Measurements from ENCODE around the gene SSNA1.

- no peak for TF ChIP-seq POLR2AphosphoS5 (IDR thresholded peaks at IDR 0.05)
- TF ChIP-seq CTCF (IDR thresholded peaks at IDR 0.05), result no peak
- TF ChIP-seq POLR2A (IDR thresholded peaks at IDR 0.05), result no peak
- no peak for TF ChIP-seq EP300 (IDR thresholded peaks at IDR 0.05)
These were observed 48.9 kb upstream of the SSNA1 start for GRCh38 chr9:137139468-137140150.
